ENCODE results near the gene POT1. TPM values are rescaled to one million over a fixed set of nuclear protein-coding genes. Genes with fewer than 3 reads are reported as not detected.

The POT1 gene
- total RNA-seq, 4 donors from 2014 or later = 3.7 to 15.1 (median 14.7) TPM

- Histone ChIP-seq H3K36me3 (no peaks in the 10 kb centered on the region), H3K27me3 (no peaks in the 10 kb centered on the region), H3K4me1 (no peaks in the 10 kb centered on the region), H3K9me3 (no peaks in the 10 kb centered on the region), H3K27ac (no peak overlapping the region), H3K4me3 (no peak overlapping the region)
- in situ Hi-C loops (cut with MboI; ENCODE audit: low pct_ligation_motif_present in 1 of 4, low pct_unique_long_range_greater_than_20kb in 1 of 4, low sequenced_read_pairs in 3 of 4) = loop anchor here in 2 of 4 donors (25.0 kb wide), 1 partner anchor 634 kb away; no protein-coding TSS in a partner anchor
- whole genome bisulfite sequencing, 2 donors (ENCODE audit: low coverage in 1 of 2) = 38 to 39% methylated on average over 2 of the region's 2 CpGs
- TF ChIP-seq POLR2AphosphoS5 (IDR thresholded peaks at IDR 0.05) (no peak), CTCF (IDR thresholded peaks at IDR 0.05) (no peak), POLR2A (IDR thresholded peaks at IDR 0.05) (no peak), EP300 (IDR thresholded peaks at IDR 0.05; ENCODE audit: low read depth) (no peak)
- DNase-seq = no peak
- intact Hi-C loops (cut with DNase I; ENCODE audit: low total_unique reads) = no loop called here
These were observed 132.9 kb downstream of the POT1 start for GRCh38 chr7:124796771-124797170.

- no peak for DNase-seq
- WGBS, 2 donors (ENCODE audit: low coverage in 1 of 2) = 75 to 79% methylated on average over 3 of the region's 3 CpGs
- H3K27me3 ChIP-seq = no peaks in the 10 kb centered on the region
- no peaks in the 10 kb centered on the region for H3K4me1 ChIP-seq
- TF ChIP-seq EP300 (IDR thresholded peaks at IDR 0.05; ENCODE audit: low read depth) (no peak), CTCF (IDR thresholded peaks at IDR 0.05) (no peak), POLR2A (IDR thresholded peaks at IDR 0.05) (no peak), POLR2AphosphoS5 (IDR thresholded peaks at IDR 0.05) (no peak)
- H3K9me3 ChIP-seq = no peaks in the 10 kb centered on the region
- intact Hi-C loops (cut with DNase I; ENCODE audit: low total_unique reads) = no loop called here
- no peak overlapping the region for H3K4me3 ChIP-seq
- in situ Hi-C loops (cut with MboI; ENCODE audit: low pct_ligation_motif_present in 1 of 4, low pct_unique_long_range_greater_than_20kb in 1 of 4, low sequenced_read_pairs in 3 of 4) = loop anchor here in 2 of 4 donors (25.0 kb wide), 1 partner anchor 630 kb away; no protein-coding TSS in a partner anchor
- no peaks in the 10 kb centered on the region for H3K36me3 ChIP-seq
- H3K27ac ChIP-seq = no peak overlapping the region
These were observed 136.9 kb downstream of the POT1 start for GRCh38 chr7:124792696-124793095.

- no peak for TF ChIP-seq CTCF (IDR thresholded peaks at IDR 0.05)
- no peak for TF ChIP-seq POLR2A (IDR thresholded peaks at IDR 0.05)
- TF ChIP-seq POLR2AphosphoS5 (IDR thresholded peaks at IDR 0.05) = no peak
- TF ChIP-seq EP300 (IDR thresholded peaks at IDR 0.05; ENCODE audit: low read depth) = no peak
- Histone ChIP-seq H3K36me3 (no peaks in the 10 kb centered on the region), H3K4me1 (no peaks in the 10 kb centered on the region), H3K27ac (no peak overlapping the region), H3K9me3 (no peaks in the 10 kb centered on the region), H3K27me3 (no peaks in the 10 kb centered on the region), H3K4me3 (no peak overlapping the region)
- no peak for DNase-seq
- intact Hi-C loops (cut with DNase I; ENCODE audit: low total_unique reads) = no loop called here
- in situ Hi-C loops (cut with MboI; ENCODE audit: low pct_ligation_motif_present in 1 of 4, low pct_unique_long_range_greater_than_20kb in 1 of 4, low sequenced_read_pairs in 3 of 4) = loop anchor here in 2 of 4 donors (25.0 kb wide), 1 partner anchor 630 kb away; no protein-coding TSS in a partner anchor
These were observed 137.6 kb downstream of the POT1 start for GRCh38 chr7:124792002-124792401.

- 62 to 72% methylated on average over 3 to 4 of the region's 4 CpGs for WGBS, 2 donors (ENCODE audit: low coverage in 1 of 2)
- Histone ChIP-seq H3K27me3 (no peaks in the 10 kb centered on the region), H3K36me3 (no peaks in the 10 kb centered on the region), H3K27ac (no peak overlapping the region), H3K9me3 (no peaks in the 10 kb centered on the region), H3K4me1 (no peaks in the 10 kb centered on the region), H3K4me3 (no peak overlapping the region)
- TF ChIP-seq POLR2AphosphoS5 (IDR thresholded peaks at IDR 0.05) = no peak
- intact Hi-C loops (cut with DNase I; ENCODE audit: low total_unique reads) (no loop called here), in situ Hi-C loops (cut with MboI; ENCODE audit: low pct_ligation_motif_present in 1 of 4, low pct_unique_long_range_greater_than_20kb in 1 of 4, low sequenced_read_pairs in 3 of 4) (loop anchor here in 2 of 4 donors (25.0 kb wide), 1 partner anchor 629 kb away; no protein-coding TSS in a partner anchor)
- DNase-seq = no peak
These were observed 138.2 kb downstream of the POT1 start for GRCh38 chr7:124791426-124791825.

GRCh38 chr7:124790645-124791044 is 139.0 kb downstream of the POT1 start:
- no peak overlapping the region for H3K27ac ChIP-seq
- H3K4me1 ChIP-seq = no peaks in the 10 kb centered on the region
- H3K9me3 ChIP-seq = no peaks in the 10 kb centered on the region
- no peak for DNase-seq
- TF ChIP-seq CTCF (IDR thresholded peaks at IDR 0.05) (no peak), POLR2AphosphoS5 (IDR thresholded peaks at IDR 0.05) (no peak), POLR2A (IDR thresholded peaks at IDR 0.05) (no peak)
- WGBS, 2 donors (ENCODE audit: low coverage in 1 of 2) = 56 to 67% methylated on average over 3 to 6 of the region's 6 CpGs
- in situ Hi-C loops (cut with MboI; ENCODE audit: low pct_ligation_motif_present in 1 of 4, low pct_unique_long_range_greater_than_20kb in 1 of 4, low sequenced_read_pairs in 3 of 4) (loop anchor here in 2 of 4 donors (25.0 kb wide), 1 partner anchor 628 kb away; no protein-coding TSS in a partner anchor), intact Hi-C loops (cut with DNase I; ENCODE audit: low total_unique reads) (no loop called here)
- H3K27me3 ChIP-seq = no peaks in the 10 kb centered on the region
- H3K36me3 ChIP-seq = no peaks in the 10 kb centered on the region
- no peak overlapping the region for H3K4me3 ChIP-seq

Measured in transverse colon (tissue), 4 donors.